NB4 (cell line): ENCODE data around the gene NFYB.
A peak's percentile ranks its signal among the peaks of the same experiment; 100 is the strongest.

ENCODE experiments used
- DNase-seq: peaks from one replicate; pipeline ENCODE4 v3.0.0; 2010; ENCODE audit warnings: low read depth
- H3K4me3 ChIP-seq: one replicate; pipeline ENCODE4 v1.5.1; 2011; ENCODE audit warnings: mild to moderate bottlenecking, low read depth, low read length, moderate library complexity
- CTCF ChIP-seq: IDR thresholded peaks from one replicate; pipeline ENCODE4 v1.5.1; 2012; ENCODE audit warnings: low read depth, low read length
- MAX ChIP-seq: IDR thresholded peaks from 2 replicates; pipeline ENCODE4 v1.6.1; 2011; ENCODE audit warnings: low read depth, low read length
- MYC ChIP-seq: IDR thresholded peaks from 2 replicates; pipeline ENCODE4 v1.6.1; 2011; ENCODE audit warnings: low read depth, low read length
- POLR2A ChIP-seq: IDR thresholded peaks from 2 replicates; pipeline ENCODE4 v1.6.1; 2011; ENCODE audit warnings: mild to moderate bottlenecking; ENCODE audit not compliant: insufficient read length; ENCODE audit errors: extremely low read depth

NFYB gene

GRCh38 chr12:104106965-104107364, 31.0 kb downstream of the NFYB start:
- TF ChIP-seq CTCF (no peak), MYC (peak; percentile 54; the same call in 1 of the 2 replicates), MAX (peak; percentile 60)
- H3K4me3 ChIP-seq, result no peak overlapping the region
- DNase-seq, result peak; percentile 41

- H3K4me3 ChIP-seq, result no peak overlapping the region
- TF ChIP-seq CTCF (no peak), POLR2A (no peak), MAX (no peak)
Observed at GRCh38 chr12:104105461-104105860, 32.5 kb downstream of the NFYB start.

GRCh38 chr12:104097954-104098353, 40.1 kb downstream of the NFYB start:
- TF ChIP-seq MYC, result no peak
- no peak for TF ChIP-seq MAX
- no peak for TF ChIP-seq POLR2A
- no peak for TF ChIP-seq CTCF
- DNase-seq, result no peak
- H3K4me3 ChIP-seq, result no peak overlapping the region

More at GRCh38 chr12:104105461-104105860, 32.5 kb downstream of the NFYB start:
- no peak for DNase-seq

GRCh38 chr12:104095289-104095688, 42.7 kb downstream of the NFYB start:
- no peak overlapping the region for H3K4me3 ChIP-seq
- DNase-seq, result no peak
- no peak for TF ChIP-seq CTCF
- no peak for TF ChIP-seq POLR2A
- no peak for TF ChIP-seq MYC
- no peak for TF ChIP-seq MAX

GRCh38 chr12:104094284-104094683, 43.7 kb downstream of the NFYB start:
- TF ChIP-seq POLR2A (no peak), MYC (no peak), MAX (no peak), CTCF (no peak)
- DNase-seq, result no peak
- no peak overlapping the region for H3K4me3 ChIP-seq

- no peak for DNase-seq
- TF ChIP-seq POLR2A, result no peak
- no peak for TF ChIP-seq MAX
- TF ChIP-seq CTCF, result no peak
- no peak for TF ChIP-seq MYC
- no peak overlapping the region for H3K4me3 ChIP-seq
Observed at GRCh38 chr12:104091136-104091535, 46.9 kb downstream of the NFYB start.
